ENCODE data around the gene ADK.

ADK gene

GRCh38 chr10:74104996-74105395, 46.0 kb upstream of the ADK start:
- no peak for TF ChIP-seq CTCF (conservative IDR thresholded peaks at IDR 0.05; ENCODE audit: low read length)
- no peak for TF ChIP-seq EZH2phosphoT487 (IDR thresholded peaks at IDR 0.05; ENCODE audit: borderline replicate concordance)
- Histone ChIP-seq H3K4me1 (ENCODE audit: insufficient read depth, low read length, poor library complexity, severe bottlenecking) (no peaks in the 10 kb centered on the region), H2AFZ (ENCODE audit: low read length) (no peak overlapping the region), H3F3A (ENCODE audit: low read depth) (no peaks in the 10 kb centered on the region), H3K27me3 (ENCODE audit: insufficient read depth, low read length, poor library complexity, severe bottlenecking) (no peaks in the 10 kb centered on the region), H4K20me1 (ENCODE audit: insufficient read depth, low read length, poor library complexity, severe bottlenecking) (no peaks in the 10 kb centered on the region), H3K79me2 (ENCODE audit: insufficient read depth, low read length) (no peaks in the 10 kb centered on the region), H3K9ac (ENCODE audit: low read depth, low read length, poor library complexity, severe bottlenecking) (no peak overlapping the region), H3K36me3 (ENCODE audit: insufficient read depth, low read length) (peaks cover 61% of the 10 kb centered on the region; the same call in 1 of the 2 replicates), H3K4me3 (ENCODE audit: low read length, poor library complexity, severe bottlenecking) (no peak overlapping the region), H3K4me2 (ENCODE audit: low read depth, low read length, poor library complexity, severe bottlenecking) (no peak overlapping the region), H3K9me3 (ENCODE audit: insufficient read depth, low read depth, low read length) (no peaks in the 10 kb centered on the region), H3K9me2 (replicated peaks; ENCODE audit: low read depth, low read length) (no peaks in the 10 kb centered on the region)

- H3K36me3 ChIP-seq (ENCODE audit: insufficient read depth, low read length), result peaks cover 69% of the 10 kb centered on the region; the same call in 1 of the 2 replicates
- H3K79me2 ChIP-seq (ENCODE audit: insufficient read depth, low read length), result no peaks in the 10 kb centered on the region
- no peak overlapping the region for H3K4me2 ChIP-seq (ENCODE audit: low read depth, low read length, poor library complexity, severe bottlenecking)
- H3K4me1 ChIP-seq (ENCODE audit: insufficient read depth, low read length, poor library complexity, severe bottlenecking), result no peaks in the 10 kb centered on the region
- no peaks in the 10 kb centered on the region for H3K27me3 ChIP-seq (ENCODE audit: insufficient read depth, low read length, poor library complexity, severe bottlenecking)
- H3K4me3 ChIP-seq (ENCODE audit: low read length, poor library complexity, severe bottlenecking), result no peak overlapping the region
- H2AFZ ChIP-seq (ENCODE audit: low read length), result no peak overlapping the region
- H3K9ac ChIP-seq (ENCODE audit: low read depth, low read length, poor library complexity, severe bottlenecking), result no peak overlapping the region
- H3K9me3 ChIP-seq (ENCODE audit: insufficient read depth, low read depth, low read length), result no peaks in the 10 kb centered on the region
- no peaks in the 10 kb centered on the region for H3F3A ChIP-seq (ENCODE audit: low read depth)
- H3K9me2 ChIP-seq (replicated peaks; ENCODE audit: low read depth, low read length), result no peaks in the 10 kb centered on the region
- no peaks in the 10 kb centered on the region for H4K20me1 ChIP-seq (ENCODE audit: insufficient read depth, low read length, poor library complexity, severe bottlenecking)
- TF ChIP-seq CTCF (conservative IDR thresholded peaks at IDR 0.05; ENCODE audit: low read length) (no peak), EZH2phosphoT487 (IDR thresholded peaks at IDR 0.05; ENCODE audit: borderline replicate concordance) (no peak)
Measured at GRCh38 chr10:74107391-74107790, 43.6 kb upstream of the ADK start.

GRCh38 chr10:74109452-74109851, 41.6 kb upstream of the ADK start:
- no peaks in the 10 kb centered on the region for H4K20me1 ChIP-seq (ENCODE audit: insufficient read depth, low read length, poor library complexity, severe bottlenecking)
- H3K27me3 ChIP-seq (ENCODE audit: insufficient read depth, low read length, poor library complexity, severe bottlenecking), result no peaks in the 10 kb centered on the region
- H3K79me2 ChIP-seq (ENCODE audit: insufficient read depth, low read length), result no peaks in the 10 kb centered on the region
- no peak overlapping the region for H3K4me3 ChIP-seq (ENCODE audit: low read length, poor library complexity, severe bottlenecking)
- peaks cover 79% of the 10 kb centered on the region; the same call in 1 of the 2 replicates for H3K36me3 ChIP-seq (ENCODE audit: insufficient read depth, low read length)
- H2AFZ ChIP-seq (ENCODE audit: low read length), result no peak overlapping the region
- H3K9me3 ChIP-seq (ENCODE audit: insufficient read depth, low read depth, low read length), result no peaks in the 10 kb centered on the region
- H3F3A ChIP-seq (ENCODE audit: low read depth), result no peaks in the 10 kb centered on the region
- H3K9me2 ChIP-seq (replicated peaks; ENCODE audit: low read depth, low read length), result no peaks in the 10 kb centered on the region
- no peaks in the 10 kb centered on the region for H3K4me1 ChIP-seq (ENCODE audit: insufficient read depth, low read length, poor library complexity, severe bottlenecking)
- H3K4me2 ChIP-seq (ENCODE audit: low read depth, low read length, poor library complexity, severe bottlenecking), result no peak overlapping the region
- H3K9ac ChIP-seq (ENCODE audit: low read depth, low read length, poor library complexity, severe bottlenecking), result no peak overlapping the region
- TF ChIP-seq EZH2phosphoT487 (IDR thresholded peaks at IDR 0.05; ENCODE audit: borderline replicate concordance) (no peak), CTCF (conservative IDR thresholded peaks at IDR 0.05; ENCODE audit: low read length) (no peak)

Data from Loucy (cell line).